ENCODE data around the gene BACH2.
"Not testable (repeated sequence)": the region's sequence is repeated elsewhere in the genome, so short reads cannot be mapped to it uniquely, and the experiment has no call there.

The BACH2 gene

DNA sequence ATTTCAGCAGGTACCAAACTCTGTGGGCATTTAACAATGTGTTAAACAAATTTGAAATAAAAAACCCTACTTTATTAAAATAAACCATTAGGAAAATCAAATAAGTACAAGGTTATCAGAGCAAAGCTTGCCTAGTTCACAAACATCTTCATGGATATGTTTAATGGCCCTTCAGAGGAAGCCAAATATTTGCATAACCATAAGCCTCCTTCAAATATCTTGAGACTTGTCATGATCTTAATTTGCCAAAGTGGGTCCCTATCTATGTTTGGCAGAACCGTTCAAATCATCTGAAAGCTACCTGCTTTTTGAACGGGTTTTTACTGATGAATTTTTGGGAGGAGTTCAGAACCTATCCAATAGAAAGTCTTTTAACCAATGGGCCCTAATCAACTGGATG is 176.3 kb downstream of the BACH2 start:
- Histone ChIP-seq H3K9ac (ENCODE audit: low read depth, low read length) (no peak overlapping the region), H3K9me3 (ENCODE audit: insufficient read depth, low read depth, low read length) (no peaks in the 10 kb centered on the region), H3K4me3 (ENCODE audit: low read length) (no peak overlapping the region), H3K4me1 (ENCODE audit: insufficient read depth, low read length) (no peaks in the 10 kb centered on the region), H3K36me3 (ENCODE audit: insufficient read depth, low read depth, low read length) (no peaks in the 10 kb centered on the region), H3K27ac (ENCODE audit: low read length) (no peak overlapping the region), H3K27me3 (ENCODE audit: insufficient read depth, low read length) (no peaks in the 10 kb centered on the region)

DNA sequence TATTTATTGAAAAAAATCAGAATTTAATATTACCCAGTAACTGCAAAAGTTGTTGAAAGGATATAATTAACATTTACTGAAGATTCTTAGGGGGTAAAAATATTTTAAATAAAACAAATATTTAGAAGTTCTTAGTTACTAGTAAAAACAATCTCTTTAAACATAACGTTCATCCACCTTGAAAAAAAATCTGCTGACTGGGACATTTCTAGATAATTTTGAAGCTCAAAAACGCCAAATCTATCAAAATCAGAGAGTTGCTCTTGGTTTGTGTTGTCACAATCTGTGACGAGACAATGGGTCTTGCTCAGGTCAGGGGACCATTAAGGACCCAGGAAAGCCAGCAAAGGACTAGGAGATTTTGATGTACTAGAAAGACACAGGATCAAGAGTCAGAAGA is 177.0 kb downstream of the BACH2 start:
- Histone ChIP-seq H3K27me3 (ENCODE audit: insufficient read depth, low read length) (no peaks in the 10 kb centered on the region), H3K36me3 (ENCODE audit: insufficient read depth, low read depth, low read length) (no peaks in the 10 kb centered on the region), H3K9me3 (ENCODE audit: insufficient read depth, low read depth, low read length) (no peaks in the 10 kb centered on the region), H3K4me3 (ENCODE audit: low read length) (no peak overlapping the region), H3K9ac (ENCODE audit: low read depth, low read length) (no peak overlapping the region), H3K4me1 (ENCODE audit: insufficient read depth, low read length) (no peaks in the 10 kb centered on the region), H3K27ac (ENCODE audit: low read length) (no peak overlapping the region)

DNA sequence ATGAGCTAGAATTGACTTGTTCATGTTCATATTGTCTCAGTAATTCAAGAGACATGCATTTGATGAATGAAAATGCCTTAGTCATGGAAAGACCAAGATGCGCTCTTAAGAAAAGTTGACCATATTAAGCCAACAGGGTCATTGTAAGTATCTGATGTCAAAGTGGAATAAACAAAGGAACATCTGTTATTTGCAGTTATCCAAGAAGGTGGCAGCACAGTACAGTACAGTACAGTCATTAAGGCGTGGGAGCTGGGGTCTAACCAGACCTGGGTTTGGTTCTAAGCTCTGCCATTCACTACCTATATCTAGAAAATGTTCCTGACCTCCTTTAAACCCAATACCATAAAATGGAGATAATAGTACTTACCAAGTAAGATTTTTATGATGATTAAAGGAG is 178.1 kb downstream of the BACH2 start:
- no peak overlapping the region for H3K27ac ChIP-seq (ENCODE audit: low read length)
- H3K27me3 ChIP-seq (ENCODE audit: insufficient read depth, low read length) = no peaks in the 10 kb centered on the region
- no peak overlapping the region for H3K9ac ChIP-seq (ENCODE audit: low read depth, low read length)
- no peaks in the 10 kb centered on the region for H3K36me3 ChIP-seq (ENCODE audit: insufficient read depth, low read depth, low read length)
- no peak overlapping the region for H3K4me3 ChIP-seq (ENCODE audit: low read length)
- no peaks in the 10 kb centered on the region for H3K4me1 ChIP-seq (ENCODE audit: insufficient read depth, low read length)
- peaks cover 4% of the 10 kb centered on the region; the same call in 1 of the 2 replicates for H3K9me3 ChIP-seq (ENCODE audit: insufficient read depth, low read depth, low read length)

DNA sequence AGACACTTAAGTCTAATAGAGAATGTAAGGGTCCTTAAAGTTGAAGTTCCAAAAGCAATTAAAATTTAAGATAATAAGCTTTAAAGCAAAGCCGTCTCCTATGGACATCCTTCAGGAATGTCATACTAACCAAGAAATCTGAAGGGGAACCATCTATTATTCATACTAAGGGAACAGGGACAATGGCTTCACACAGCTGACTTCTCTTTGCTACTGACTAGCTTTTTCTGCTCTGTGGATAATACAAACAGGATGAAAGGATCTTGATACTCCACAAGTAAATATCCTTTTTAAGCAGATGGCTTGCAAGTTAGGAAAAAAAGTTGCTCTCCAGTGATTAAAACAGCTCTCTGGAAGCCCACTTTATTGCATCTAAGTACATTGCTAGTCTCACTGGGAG is 178.6 kb downstream of the BACH2 start:
- Histone ChIP-seq H3K36me3 (ENCODE audit: insufficient read depth, low read depth, low read length) (no peaks in the 10 kb centered on the region), H3K27ac (ENCODE audit: low read length) (no peak overlapping the region), H3K9me3 (ENCODE audit: insufficient read depth, low read depth, low read length) (peaks cover 8% of the 10 kb centered on the region; the same call in 1 of the 2 replicates), H3K9ac (ENCODE audit: low read depth, low read length) (no peak overlapping the region), H3K4me1 (ENCODE audit: insufficient read depth, low read length) (no peaks in the 10 kb centered on the region), H3K27me3 (ENCODE audit: insufficient read depth, low read length) (no peaks in the 10 kb centered on the region), H3K4me3 (ENCODE audit: low read length) (no peak overlapping the region)

DNA sequence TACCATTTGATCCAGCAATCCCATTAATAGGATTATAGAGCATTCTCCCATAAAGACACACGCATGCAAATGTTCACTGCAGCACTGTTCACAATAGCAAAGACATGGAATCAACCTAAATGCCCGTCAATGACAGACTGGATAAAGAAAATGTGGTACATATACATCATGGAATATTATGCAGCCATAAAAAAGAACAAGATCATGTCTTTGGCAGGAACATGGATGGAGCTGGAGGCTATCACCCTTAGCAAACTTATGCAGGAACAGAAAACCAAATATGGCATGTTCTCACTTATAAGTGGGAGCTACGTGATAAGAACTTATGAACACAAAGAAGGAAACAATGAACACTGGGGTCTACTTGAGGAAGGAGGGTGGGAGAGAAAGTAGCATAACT is 180.5 kb downstream of the BACH2 start:
- H3K9me3 ChIP-seq (ENCODE audit: insufficient read depth, low read depth, low read length) = not testable (repeated sequence)

DNA sequence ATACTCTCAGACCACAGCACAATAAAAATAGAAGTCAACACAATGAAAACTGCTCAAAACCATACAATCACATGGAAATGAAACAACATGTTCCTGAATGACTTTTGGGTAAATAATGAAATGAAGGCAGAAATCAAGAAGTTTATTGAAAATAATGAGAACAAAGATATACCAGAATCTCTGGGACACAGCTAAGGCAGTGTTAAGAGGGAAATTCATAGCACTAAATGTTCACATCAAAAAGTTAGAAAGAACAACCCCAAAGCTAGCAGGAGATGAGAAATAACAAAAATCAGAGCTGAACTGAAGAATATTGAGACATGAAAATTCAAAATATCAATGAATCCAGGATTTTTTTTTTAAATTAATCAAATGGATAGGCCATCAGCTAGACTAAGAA is 183.3 kb downstream of the BACH2 start:
- Histone ChIP-seq H3K9me3 (ENCODE audit: insufficient read depth, low read depth, low read length) (peaks cover 8% of the 10 kb centered on the region; the same call in 1 of the 2 replicates), H3K27me3 (ENCODE audit: insufficient read depth, low read length) (no peaks in the 10 kb centered on the region), H3K27ac (ENCODE audit: low read length) (no peak overlapping the region), H3K4me1 (ENCODE audit: insufficient read depth, low read length) (no peaks in the 10 kb centered on the region), H3K9ac (ENCODE audit: low read depth, low read length) (no peak overlapping the region), H3K36me3 (ENCODE audit: insufficient read depth, low read depth, low read length) (no peaks in the 10 kb centered on the region), H3K4me3 (ENCODE audit: low read length) (no peak overlapping the region)

More for the DNA sequence above, 180.5 kb downstream of the BACH2 start:
- H3K4me3 ChIP-seq (ENCODE audit: low read length); H3K36me3 ChIP-seq (ENCODE audit: insufficient read depth, low read depth, low read length); H3K4me1 ChIP-seq (ENCODE audit: insufficient read depth, low read length); H3K9ac ChIP-seq (ENCODE audit: low read depth, low read length); H3K27ac ChIP-seq (ENCODE audit: low read length); H3K27me3 ChIP-seq (ENCODE audit: insufficient read depth, low read length): not testable (repeated sequence)

DNA sequence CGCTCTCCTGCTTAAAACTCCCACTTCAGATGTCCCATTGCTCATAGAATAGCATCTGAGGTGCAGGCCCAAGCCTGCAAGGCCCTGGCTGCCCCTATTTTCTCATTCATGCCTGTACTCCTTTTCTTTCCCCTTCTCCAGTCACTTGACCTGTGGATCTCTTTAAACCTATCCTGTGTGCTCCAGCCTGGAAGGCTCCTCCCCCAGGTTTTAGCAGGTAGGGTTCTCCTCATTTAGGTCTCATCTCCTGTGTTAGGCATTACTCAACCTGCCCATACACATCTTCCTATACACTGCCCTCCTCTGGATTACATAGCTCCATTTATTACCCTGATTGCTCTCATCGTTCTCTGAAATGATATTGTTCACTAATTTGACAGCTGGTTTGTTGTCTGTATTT is 185.3 kb downstream of the BACH2 start:
- Histone ChIP-seq H3K27me3 (ENCODE audit: insufficient read depth, low read length) (no peaks in the 10 kb centered on the region), H3K4me3 (ENCODE audit: low read length) (no peak overlapping the region), H3K36me3 (ENCODE audit: insufficient read depth, low read depth, low read length) (no peaks in the 10 kb centered on the region), H3K9ac (ENCODE audit: low read depth, low read length) (no peak overlapping the region), H3K27ac (ENCODE audit: low read length) (no peak overlapping the region), H3K4me1 (ENCODE audit: insufficient read depth, low read length) (no peaks in the 10 kb centered on the region), H3K9me3 (ENCODE audit: insufficient read depth, low read depth, low read length) (peaks cover 8% of the 10 kb centered on the region; the same call in 1 of the 2 replicates)

DNA sequence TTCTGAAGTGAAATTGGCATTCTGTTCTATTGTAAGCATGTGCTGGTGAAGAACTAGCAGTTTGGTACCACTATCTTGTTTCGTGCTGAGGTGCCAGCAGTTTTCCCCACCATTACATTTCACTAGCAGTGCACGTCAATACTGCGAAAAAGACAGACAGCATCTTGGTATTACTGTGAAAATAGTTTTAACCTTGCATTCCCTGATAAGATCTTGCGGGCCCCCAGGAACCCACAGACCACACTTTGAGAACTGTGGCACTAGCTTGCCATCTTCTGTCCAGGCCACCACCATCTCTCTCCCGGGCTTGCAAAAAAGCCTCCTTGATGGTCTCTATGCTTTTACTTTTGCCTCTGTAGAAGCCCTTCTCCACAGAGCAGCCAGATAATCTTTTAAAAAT is 185.7 kb downstream of the BACH2 start:
- no peak overlapping the region for H3K27ac ChIP-seq (ENCODE audit: low read length)
- no peak overlapping the region for H3K4me3 ChIP-seq (ENCODE audit: low read length)
- no peaks in the 10 kb centered on the region for H3K27me3 ChIP-seq (ENCODE audit: insufficient read depth, low read length)

DNA sequence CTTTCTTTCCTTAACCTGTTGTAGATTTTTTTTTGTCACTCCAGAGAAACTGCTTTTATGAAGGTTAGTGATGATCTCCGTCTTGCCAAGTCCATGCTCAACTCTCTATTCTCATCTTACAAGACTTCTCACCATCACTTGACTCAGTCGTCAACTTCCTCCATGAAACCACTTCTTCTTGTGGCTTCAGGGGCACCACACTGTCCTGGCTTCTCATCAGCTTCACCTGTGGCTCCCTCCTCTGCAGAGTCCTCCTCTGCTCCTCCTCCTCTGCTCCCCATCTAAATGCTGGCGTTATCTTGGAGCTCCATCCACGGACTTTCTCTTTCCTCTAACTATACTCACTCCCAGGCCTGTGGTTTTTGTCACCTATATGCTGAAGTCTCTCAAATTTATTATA is 187.5 kb downstream of the BACH2 start:
- H3K4me3 ChIP-seq (ENCODE audit: low read length) = no peak overlapping the region
- no peak overlapping the region for H3K27ac ChIP-seq (ENCODE audit: low read length)
- H3K9ac ChIP-seq (ENCODE audit: low read depth, low read length) = no peak overlapping the region
- no peaks in the 10 kb centered on the region for H3K4me1 ChIP-seq (ENCODE audit: insufficient read depth, low read length)
- peaks cover 8% of the 10 kb centered on the region; the same call in 1 of the 2 replicates for H3K9me3 ChIP-seq (ENCODE audit: insufficient read depth, low read depth, low read length)
- no peaks in the 10 kb centered on the region for H3K36me3 ChIP-seq (ENCODE audit: insufficient read depth, low read depth, low read length)
- no peaks in the 10 kb centered on the region for H3K27me3 ChIP-seq (ENCODE audit: insufficient read depth, low read length)

More for the DNA sequence above, 185.7 kb downstream of the BACH2 start:
- H3K9me3 ChIP-seq (ENCODE audit: insufficient read depth, low read depth, low read length) = peaks cover 8% of the 10 kb centered on the region; the same call in 1 of the 2 replicates
- H3K36me3 ChIP-seq (ENCODE audit: insufficient read depth, low read depth, low read length) = no peaks in the 10 kb centered on the region
- H3K9ac ChIP-seq (ENCODE audit: low read depth, low read length) = no peak overlapping the region
- no peaks in the 10 kb centered on the region for H3K4me1 ChIP-seq (ENCODE audit: insufficient read depth, low read length)

DNA sequence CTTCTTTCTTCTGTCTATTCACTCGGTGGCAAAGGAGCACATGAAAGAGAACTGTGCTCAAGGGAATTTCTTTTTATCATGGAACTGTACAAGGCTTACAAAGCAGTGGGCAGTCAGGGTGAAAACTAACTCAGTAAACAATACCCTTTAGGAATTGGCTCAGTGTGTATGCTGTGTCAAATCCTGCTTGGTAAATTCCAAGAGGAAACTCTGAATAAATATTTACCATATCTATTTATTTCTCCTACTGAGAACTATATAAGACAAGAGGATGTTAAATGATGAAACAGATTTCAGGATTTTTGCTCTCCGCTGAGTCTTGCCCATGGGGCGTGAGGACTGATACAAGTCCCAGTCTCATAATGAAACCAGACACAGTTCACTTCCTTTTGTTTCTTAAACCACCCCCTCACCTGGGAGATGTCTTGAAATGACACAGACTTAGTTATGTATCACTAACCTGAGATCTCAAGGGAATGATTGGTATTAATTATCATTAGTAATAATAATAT is 188.8 kb downstream of the BACH2 start:
- no peak overlapping the region for H3K9ac ChIP-seq (ENCODE audit: low read depth, low read length)
- H3K27me3 ChIP-seq (ENCODE audit: insufficient read depth, low read length) = no peaks in the 10 kb centered on the region
- H3K4me1 ChIP-seq (ENCODE audit: insufficient read depth, low read length) = no peaks in the 10 kb centered on the region
- no peaks in the 10 kb centered on the region for H3K9me3 ChIP-seq (ENCODE audit: insufficient read depth, low read depth, low read length)
- no peaks in the 10 kb centered on the region for H3K36me3 ChIP-seq (ENCODE audit: insufficient read depth, low read depth, low read length)
- no peak overlapping the region for H3K4me3 ChIP-seq (ENCODE audit: low read length)
- H3K27ac ChIP-seq (ENCODE audit: low read length) = no peak overlapping the region

DNA sequence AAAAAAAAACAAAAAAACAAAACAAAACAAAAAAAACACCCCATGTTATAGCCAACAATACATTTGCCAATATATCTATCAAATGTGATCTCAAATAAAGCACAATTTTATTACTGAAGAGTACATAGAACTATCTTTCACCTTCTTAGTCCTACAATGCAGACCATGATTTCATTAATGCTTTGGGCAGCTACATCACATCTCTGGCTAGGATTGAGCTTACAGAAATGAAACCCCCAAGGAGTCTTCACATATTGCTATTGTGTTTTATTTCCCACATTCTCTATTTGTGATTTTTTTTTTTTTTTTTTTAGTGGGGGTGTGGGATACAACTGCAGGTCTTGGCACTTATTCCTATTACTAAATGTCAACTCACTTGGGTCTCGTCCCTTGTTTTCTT is 189.3 kb downstream of the BACH2 start:
- no peaks in the 10 kb centered on the region for H3K4me1 ChIP-seq (ENCODE audit: insufficient read depth, low read length)
- H3K27ac ChIP-seq (ENCODE audit: low read length) = no peak overlapping the region
- H3K9ac ChIP-seq (ENCODE audit: low read depth, low read length) = no peak overlapping the region
- H3K27me3 ChIP-seq (ENCODE audit: insufficient read depth, low read length) = no peaks in the 10 kb centered on the region
- H3K36me3 ChIP-seq (ENCODE audit: insufficient read depth, low read depth, low read length) = no peaks in the 10 kb centered on the region
- H3K4me3 ChIP-seq (ENCODE audit: low read length) = no peak overlapping the region
- H3K9me3 ChIP-seq (ENCODE audit: insufficient read depth, low read depth, low read length) = no peaks in the 10 kb centered on the region

DNA sequence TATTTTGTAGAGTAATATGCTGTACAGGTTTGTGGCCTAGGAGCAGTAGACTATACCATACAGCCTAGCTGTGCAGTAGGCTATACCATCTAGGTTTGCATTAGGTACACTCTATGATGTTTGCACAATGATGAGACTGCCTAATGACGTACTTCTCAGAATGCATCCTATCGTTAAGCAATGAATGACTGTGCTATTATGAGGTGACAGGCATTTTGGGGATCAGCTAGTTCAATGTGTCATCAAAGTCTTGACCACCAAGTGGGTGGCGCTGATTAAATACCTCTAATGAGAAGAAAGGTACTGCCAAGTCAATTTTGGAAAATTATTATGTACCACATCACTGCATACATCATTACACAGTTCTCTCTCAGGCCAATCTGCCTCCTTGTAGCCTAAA is 190.2 kb downstream of the BACH2 start:
- Histone ChIP-seq H3K36me3 (ENCODE audit: insufficient read depth, low read depth, low read length) (no peaks in the 10 kb centered on the region), H3K4me1 (ENCODE audit: insufficient read depth, low read length) (no peaks in the 10 kb centered on the region), H3K9ac (ENCODE audit: low read depth, low read length) (no peak overlapping the region)

More for the DNA sequence above, 190.2 kb downstream of the BACH2 start:
- Histone ChIP-seq H3K27me3 (ENCODE audit: insufficient read depth, low read length) (no peaks in the 10 kb centered on the region), H3K27ac (ENCODE audit: low read length) (no peak overlapping the region), H3K9me3 (ENCODE audit: insufficient read depth, low read depth, low read length) (no peaks in the 10 kb centered on the region), H3K4me3 (ENCODE audit: low read length) (no peak overlapping the region)

All from iPS-20b (cell line).